Hematopoietic multipotent progenitor cell treated with erythropoietin and hydrocortisone succinate and interleukin-3 and kit ligand, for 17 days (in vitro differentiated cells): ENCODE measurements around the gene NCS1.
A peak's percentile ranks its signal among the peaks of the same experiment; 100 is the strongest.

Experiments used
- DNase-seq: peaks from one replicate; pipeline ENCODE4 v3.0.0-alpha.2; 2015; ENCODE audit warnings: low spot score

NCS1 gene

DNA sequence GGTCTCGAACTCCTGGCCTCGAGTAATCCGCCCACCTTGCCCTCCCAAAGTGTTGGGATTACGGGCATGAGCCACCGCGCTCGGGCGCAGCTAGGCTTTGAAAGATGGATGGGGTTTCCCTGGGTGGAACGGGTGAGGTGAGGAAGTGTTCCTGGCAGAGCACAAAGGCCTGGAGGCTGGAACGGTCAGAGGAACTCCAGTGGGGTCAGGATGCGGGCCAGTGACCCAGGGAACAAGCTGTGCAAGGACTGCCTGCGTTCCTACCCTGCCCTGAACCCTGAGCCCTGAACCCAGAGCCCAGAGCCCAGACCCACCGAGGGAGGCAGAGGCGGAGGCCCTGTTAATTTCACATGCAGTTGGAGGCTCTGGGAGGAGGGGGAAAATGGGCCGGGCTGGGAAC lies 23.4 kb downstream of the NCS1 start:
- no peak for DNase-seq

DNA sequence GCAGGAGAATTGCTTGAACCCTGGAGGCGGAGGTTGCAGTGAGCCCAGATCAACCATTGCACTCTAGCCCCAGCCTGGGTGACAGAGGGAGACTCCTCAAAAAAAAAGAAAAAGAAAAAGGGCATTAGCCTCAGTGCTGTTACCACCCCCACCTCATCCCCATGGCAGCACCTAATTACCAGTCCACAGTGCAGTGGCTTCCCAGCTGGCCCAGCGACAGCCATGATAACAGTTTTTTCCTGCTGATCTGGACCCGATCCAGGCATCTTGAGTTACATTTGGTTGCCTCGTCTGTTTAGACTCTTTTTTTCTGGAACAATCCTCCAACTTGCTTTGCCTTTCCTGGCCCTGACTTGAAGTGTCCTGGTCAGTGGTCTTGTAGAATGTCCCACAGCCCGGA lies 24.4 kb downstream of the NCS1 start:
- DNase-seq: peak; percentile 77

DNA sequence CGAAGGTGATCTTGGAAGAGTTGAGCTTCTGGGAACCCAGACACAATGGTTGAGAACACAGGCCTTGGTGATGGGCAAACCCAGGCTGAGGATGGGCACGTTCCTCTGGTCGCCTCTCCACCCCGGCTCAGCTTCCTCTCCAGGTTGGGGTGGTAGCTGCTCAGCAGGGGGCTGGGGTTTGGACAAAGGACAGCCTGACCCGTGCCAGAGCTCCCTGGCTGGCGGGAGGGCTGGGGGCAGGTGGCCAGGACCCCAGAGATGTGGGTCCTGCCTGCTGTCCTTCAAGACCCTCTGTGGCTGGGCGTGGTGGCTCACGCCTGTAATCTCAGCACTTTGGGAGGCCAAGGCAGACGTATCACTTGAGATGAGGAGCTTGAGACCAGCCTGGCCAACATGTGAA lies 25.2 kb downstream of the NCS1 start:
- DNase-seq: no peak

DNA sequence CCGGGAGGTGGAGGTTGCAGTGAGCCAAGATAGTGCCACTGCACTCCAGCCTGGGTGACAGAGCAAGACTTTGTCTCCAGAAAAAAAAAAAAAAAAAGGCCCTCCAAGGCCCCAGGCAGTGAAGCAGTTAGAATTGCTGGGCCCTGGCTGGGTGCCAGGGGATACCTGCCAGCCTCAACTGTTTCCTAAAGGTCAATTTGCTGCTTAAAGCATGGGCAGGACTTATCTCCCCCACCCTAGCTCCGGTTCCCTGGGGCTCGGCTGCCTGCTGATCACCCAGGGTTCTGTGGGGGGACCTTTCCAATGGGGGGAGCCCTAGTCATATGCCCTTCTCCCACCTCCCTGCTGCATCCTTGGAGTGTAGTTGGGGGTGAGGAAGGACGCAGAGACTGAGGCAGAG lies 25.7 kb downstream of the NCS1 start:
- no peak for DNase-seq

DNA sequence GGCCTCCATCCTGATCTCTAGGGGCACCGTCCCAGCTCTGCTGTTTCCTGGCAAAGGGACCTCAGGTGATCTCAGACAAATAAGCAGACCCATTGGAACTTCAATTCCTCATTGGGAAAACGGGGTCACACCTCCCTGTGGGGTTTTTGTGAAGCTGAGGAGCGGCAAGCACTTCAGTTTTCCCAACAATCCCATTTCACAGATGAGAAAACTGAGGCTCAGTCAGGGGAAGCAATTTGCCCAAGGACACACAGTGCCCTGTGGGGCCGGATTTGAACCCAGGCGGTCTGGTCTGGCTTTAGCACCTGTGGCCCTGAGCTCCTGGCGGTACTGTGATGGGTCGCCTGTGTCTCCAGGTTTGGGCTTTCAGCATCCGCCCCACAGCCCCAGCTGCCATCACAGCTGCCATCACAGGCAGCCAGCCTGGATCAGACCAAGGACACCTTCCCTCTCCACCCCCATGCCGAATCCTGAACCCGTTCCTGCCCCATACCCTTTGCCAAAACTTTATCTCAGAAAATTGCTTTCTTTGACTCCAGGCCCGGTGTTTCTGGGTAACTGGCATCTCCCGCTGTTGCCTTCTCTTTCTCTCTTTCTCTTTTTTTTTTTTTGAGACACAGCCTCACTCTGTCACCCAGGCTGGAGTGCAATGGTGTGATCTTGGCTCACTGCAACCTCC lies 26.4 kb downstream of the NCS1 start:
- no peak for DNase-seq

DNA sequence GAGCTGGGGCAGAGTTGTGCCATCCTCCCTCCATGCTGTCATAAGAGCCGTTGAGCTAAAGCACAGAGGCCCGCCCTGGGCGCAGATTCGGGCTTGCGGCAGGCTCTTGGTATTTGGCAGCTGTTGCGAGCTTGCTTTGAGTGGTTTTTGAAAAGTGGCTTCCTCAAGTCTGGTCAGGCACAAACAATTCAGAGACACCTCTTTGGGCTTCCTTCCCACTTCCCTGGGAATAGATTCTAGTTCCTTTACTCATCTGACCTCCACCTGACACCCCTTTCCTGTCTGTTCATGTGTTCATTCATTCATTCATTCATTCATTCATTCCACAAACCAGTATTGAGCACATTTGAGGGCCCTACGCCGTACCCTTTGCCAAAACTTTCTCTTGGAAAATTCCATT lies 27.4 kb downstream of the NCS1 start:
- DNase-seq: no peak

DNA sequence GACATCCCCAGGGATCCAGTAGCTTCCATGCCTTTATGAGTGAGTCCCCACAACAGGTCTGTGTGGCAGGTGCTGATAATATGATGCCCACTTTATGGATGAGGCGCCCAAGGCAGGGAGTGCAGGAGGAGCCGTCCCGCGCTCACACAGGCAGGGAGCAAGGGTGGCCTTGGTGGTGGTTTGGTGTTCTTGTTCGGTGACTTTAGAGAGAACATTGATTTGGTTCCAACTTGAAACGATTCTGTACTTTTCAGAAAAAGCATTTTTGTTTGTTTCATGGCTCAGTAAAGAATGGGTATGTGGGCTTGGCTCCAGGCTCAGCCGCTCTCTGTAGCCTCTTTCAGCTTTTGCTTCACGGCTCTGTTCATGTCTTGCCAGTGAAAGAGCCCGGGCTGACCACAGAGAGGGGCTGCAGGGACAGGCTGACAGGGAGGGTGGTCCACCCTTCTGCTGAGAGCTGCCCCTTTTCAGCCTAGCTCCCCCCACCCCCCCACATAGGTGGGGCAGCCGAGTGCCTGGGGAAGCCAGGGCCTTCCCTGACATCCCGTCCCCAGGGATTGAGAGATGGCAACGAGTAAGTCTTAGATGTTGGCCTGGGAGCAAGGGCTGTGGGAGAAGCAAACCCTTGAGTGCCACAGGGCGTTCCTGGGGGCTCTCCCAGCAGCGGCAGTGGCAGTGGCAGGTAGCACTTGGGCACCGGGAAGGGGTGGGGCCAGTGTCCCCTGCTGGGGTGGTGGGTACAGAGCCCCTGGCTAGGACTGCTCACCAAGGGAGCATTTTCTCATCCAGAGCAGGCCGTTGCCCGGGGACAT lies 28.0 kb downstream of the NCS1 start:
- no peak for DNase-seq

DNA sequence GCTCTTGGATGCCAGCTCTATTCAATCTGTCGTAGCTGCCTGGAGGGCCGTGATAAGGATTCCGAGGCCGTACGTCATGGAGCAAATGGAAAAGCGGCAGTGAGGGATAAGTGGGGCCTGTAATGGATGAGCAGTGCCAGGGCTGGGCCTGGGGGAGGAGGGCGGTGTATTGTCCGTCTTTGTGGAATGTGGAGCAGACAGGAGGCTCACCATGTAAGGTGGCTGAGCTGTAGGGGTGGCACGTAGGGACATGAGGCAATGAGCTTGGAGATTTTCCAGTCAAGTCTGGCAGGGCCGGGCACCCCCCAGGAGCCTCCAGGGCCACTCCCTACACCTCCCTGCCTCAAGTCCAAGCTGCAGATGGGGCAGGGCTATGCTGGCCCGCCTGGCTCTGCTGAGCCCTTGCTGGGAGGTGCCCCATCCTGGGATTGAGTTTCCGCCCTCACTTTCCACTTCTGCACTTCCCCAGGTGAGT lies 29.2 kb downstream of the NCS1 start:
- no peak for DNase-seq

DNA sequence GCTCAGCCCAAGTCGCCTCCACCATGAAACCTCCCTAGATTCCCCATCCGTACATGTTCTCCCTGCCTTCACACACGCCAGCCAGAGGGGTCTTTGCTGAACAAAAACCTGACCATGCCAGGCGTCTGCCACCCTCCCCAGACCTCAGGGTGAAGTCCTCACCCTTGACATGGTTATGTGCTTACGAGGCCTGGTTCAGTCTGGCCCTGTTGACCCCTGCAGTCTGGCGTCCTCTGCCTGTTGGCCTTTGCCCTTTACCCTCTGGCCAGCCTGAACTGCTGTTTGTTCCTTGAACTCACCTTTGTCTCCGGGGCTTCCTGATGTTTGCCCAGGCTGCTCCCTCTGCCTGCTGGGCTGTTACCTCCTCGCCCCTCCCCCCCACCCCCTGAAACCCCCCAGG lies 29.8 kb downstream of the NCS1 start:
- no peak for DNase-seq

DNA sequence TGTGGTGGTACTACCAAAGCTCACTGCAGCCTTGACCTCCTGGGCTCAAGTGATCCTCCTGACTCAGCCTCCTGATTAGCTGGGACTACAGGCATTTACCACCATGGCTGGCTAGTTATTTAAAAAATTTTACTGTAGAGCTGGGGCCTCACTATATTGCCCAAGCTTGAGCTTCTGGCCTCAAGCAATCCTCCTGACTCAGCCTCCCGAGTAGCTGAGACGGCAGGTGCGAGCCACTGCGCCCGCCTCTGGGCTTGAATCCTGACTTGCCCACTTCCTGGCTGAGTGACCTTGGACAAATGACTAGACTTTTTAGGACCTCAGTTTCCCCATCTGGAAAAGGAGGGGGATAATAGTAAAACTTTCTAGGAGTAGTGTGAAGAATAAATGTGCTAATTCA lies 32.1 kb downstream of the NCS1 start:
- no peak for DNase-seq

DNA sequence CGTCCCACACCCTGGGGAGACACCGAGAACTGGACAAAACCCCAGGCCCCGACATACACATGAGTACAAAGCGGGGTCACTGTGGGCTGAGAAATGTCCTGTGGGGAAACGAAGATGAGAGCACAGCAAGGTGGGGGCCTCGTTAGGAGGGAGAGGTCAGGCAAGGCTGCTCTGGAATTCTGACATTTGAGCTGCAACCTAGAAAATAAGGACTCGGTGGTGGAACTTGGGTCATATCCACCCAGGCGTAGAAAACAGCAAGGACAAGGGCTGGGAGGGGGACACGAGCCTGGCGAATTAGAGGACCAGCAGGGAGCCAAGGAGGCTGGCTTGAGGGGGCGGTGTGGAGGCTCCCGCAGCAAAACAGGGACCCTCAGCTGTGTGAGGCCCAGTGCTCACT lies 32.8 kb downstream of the NCS1 start:
- no peak for DNase-seq

DNA sequence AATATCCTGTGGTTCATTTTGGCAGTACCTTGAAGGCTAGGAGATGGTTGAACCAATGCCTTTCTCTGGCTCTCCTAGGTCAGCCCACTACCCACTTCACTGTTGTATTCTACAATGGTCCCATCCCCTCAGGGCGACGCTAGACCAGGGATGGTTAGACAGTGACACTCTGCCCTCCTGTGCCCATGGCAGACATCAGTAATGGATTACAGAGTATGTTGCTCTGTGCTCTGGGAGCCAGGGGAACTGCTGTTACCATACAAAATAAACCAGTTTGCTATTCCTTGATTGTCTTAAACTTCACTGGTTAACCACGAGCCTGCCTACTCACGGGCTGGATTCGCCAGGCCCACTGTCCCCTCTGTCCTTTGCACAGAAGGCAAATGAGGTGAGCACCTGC lies 33.7 kb downstream of the NCS1 start:
- no peak for DNase-seq

DNA sequence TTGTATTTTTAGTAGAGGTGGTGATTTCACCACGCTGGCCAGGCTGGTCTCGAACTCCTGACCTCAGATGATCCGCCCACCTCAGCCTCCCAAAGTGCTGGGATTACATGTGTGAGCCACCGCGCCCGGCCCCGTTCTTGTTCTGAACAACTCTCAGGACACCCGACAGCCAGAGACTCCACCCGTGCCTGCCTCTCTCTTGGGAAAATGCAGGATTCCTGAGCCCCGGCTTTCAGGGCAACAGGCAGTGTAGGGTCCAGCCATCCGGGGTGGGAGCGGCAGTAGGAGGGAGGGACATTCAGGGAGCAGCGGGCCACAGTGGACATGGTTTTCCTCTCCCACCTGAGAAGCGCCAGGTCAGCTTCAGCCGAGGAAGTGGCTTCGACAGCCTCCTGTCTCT lies 34.4 kb downstream of the NCS1 start:
- no peak for DNase-seq

DNA sequence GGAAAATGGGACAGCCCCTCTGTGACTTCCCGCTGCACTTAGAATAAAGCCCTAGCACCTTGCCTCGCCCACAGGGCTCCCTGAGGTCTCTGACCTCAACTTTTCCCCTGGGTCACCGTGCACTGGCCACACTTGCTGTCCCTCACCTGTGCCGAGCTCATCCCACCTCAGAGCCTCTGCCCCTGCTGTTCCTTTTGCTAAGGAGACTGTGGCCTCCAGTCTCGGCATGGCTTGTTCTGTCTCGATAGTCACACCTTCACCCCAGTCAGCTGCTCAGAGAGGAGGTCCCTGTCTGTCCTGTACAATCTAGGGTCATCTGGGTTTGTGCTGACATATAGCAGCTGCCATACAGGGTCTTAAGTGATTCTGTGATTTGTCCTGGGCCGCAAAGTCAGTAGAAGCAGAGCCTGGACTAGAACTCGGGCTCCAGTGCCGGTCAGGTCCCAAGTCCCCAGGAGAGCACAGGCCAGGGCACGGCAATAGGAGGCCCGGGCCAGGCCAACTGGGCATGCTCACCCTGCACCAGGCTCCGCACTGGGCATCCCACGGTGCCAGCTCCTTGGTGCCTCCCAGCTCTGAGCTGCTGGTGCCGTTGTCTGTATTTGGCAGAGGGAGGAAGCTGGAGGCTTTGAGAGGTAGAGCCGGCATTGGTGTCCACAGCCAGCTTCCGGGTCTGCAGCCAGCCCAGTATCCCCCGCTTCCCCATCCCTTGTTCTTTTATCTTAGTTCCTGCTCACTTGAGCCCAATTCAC lies 35.2 kb downstream of the NCS1 start:
- no peak for DNase-seq

DNA sequence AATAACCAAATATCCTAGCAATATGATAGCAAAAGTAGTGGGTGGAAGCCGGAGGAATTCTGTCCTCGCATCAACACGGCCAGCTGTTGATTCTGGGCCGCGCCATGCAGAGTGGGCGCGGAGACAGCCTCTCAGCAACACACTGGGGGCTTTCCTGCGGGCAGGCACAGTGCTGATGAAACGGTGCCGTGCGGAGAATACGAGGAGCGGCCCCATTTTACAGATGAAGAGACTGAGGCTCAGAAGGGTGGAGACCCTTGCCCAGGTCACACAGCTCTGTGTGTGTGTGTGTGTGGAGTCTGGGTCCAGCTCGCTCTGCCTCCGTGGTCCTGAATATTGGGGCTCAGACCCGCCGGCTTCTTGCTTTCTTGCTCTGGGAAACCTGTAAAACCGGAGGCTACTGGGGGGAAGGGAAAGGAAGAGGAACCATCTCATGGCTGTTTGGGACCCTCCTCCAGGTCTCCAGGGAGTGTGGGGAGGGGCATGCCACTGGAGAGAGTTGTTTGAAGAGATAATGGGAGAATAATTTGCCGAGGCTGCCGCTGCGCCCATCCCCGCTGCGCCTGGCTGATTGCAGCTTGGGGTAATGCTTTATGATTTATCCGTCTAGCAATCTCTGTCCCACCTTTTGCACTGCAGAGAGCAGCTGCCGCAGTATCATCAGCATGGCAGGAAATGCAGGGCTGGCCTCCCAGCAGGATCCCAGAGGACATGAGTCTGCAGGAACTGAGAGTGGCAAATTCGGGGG lies 36.6 kb downstream of the NCS1 start:
- no peak for DNase-seq

DNA sequence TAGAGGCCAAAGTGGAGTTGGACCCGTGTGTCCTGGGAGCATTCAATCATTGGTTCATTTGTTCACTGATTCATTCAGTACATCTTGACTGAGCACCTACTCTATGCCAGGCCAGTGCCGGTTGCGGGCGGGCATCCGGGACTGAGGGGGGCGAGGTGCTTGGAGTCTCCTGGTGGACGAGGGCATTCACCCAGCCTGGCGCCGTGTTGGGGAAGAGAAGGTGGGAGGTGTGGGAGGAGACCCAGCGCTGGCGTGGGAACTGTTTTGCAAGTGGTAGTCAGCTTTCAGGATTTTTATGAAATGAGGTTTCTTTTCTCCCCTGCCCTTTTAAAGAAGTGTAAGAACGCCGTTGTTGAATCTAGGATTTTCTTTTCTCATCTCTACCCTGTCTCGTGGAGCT lies 37.2 kb downstream of the NCS1 start:
- DNase-seq: no peak

DNA sequence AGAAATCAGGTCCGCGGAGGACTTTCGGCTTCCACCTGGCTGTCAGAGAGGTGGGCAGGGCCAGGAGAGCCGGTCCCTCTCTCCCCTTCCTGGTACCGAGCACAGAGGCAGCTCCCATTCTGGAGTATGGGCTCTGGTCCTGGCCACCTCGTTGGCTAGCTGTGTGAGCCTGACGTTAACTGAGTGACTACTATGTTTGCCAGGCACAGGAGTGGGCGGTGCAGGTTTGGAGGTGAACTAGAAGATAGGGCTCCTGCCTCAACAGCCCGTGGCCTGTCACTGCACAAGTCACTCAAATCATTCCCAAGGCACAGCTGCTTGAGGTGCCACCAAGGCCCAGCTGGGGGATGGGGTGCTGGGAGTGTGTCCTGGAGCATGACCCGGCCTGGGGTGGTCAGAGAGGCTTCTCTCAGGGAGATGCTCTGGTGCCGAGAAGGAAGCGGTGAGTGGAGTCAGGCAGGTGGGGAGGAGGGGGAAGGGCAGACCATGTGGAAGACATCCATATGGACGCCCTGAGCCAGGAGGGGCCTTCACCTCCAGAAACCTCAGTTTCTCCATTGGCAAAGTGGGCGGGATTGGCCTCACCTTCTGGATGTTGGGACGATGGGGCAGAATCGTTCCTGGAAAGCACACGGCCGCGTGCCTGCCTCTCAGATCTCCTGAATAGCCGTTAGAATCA lies 39.5 kb downstream of the NCS1 start:
- DNase-seq: no peak

DNA sequence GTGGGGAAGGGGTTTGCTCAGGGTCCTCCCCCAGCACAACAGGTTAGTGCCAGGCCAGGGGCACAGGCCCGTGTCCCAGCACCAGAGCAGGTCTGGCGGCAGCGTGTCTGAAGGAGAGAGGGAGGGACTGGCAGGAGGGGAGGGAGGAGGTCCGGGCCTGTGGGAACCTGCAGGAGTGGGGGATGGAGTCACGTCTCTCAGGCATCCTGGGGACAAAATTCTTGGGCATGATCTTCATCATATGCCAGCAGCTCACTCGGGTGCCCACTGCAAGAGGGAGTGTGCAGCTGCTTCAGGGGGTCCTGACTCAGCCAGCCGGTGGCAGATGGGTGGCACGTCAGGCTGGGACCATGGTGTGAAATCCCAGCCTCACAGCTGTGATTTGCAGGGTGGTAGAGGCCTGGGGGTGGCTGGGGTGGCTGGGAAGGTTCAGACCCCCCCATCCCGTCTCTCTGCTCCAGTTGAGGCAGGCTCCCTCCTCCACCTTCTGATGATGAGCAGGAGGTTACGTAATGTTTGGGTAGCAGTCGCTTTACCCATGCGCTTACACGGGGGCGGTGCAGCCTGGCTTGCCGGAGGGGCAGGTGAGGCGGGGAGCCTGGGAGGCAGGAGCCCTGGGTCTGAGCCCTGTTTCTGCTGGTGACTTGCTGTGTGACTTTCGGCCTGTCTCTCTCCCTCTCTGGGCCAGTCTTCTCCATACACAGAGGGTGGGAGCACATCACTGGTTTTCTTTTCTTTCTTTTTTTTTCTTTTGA lies 40.5 kb downstream of the NCS1 start:
- DNase-seq: no peak

DNA sequence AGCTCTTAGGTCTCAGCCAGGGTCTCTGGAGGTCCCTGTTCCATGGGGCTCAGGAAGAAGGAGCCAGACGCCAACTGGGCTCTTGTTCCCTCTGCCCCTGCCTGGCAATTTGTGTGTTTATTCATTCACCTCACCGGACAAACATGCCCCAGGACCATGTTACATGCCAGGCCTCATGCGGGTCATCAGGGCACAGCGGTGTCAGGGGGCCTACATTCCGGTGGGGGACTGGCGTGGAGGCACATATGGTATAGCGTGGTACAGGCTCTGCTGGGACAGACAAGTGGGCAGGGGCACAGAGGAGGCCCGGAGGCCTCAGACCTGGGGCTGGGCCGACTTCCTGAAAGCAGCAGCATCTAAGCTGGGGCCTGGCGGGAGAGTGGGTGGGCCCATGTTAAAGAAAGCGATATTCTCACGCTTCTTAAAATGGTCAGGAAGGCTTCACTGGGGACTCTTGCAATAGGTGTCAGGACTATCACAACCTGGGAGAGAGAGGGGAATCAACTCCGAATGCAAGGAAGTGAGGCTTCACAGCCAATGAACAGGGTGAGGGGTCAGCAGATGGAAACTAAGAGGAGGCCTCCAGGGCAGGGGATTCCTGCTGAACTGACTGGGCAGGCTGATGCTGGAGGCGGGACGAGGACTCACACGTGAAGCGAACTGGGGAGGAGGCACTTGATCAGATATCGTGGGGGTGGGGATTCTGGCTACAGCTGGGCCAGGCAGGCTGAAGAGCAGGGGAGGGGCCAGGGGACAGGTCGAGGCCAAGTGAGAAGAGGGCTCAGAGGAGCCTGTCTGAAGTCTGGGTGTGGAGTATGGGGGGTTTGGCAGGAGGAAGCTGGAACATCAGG lies 41.9 kb downstream of the NCS1 start:
- DNase-seq: peak; percentile 58

DNA sequence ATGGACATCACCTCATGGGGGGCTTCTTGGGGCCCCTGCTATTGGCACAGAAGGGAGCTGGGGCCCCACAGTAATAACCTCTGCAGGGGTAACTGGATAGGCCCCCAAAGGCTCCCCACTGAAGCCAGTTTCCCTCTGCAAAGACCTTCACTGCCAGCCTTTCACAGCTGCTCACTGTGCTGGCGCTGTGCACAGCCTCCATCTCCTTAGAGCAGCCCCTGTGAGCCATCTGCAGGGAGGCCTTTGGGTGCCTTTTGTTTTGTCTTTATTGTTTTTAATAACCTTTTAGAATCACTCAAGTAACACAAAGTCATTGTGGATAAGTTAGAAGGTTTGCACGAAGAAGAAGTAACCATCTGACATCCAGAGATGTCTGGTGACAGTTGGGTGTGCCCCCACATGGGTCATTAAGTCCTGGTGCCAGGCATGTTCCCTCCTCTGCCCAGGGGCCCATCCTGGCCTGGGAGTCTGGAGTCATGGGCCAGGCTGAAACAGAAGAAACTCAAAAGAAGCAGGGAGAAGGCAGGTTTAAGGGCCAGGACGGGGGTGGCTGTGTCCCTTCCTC lies 42.7 kb downstream of the NCS1 start:
- no peak for DNase-seq
